Measurements from ENCODE around the gene C10orf95.

The C10orf95 gene

GRCh38 chr10:102437515-102437914, 13.8 kb downstream of the C10orf95 start:
- Histone ChIP-seq H3K4me3 (peak overlapping the region in 1 of 7 experiments; percentile 40), H3K27ac (no peak overlapping the region)

- Histone ChIP-seq H3K4me3 (peak overlapping the region in 3 of 7 experiments; percentile 28 to 40 (median 37)), H3K27ac (peak overlapping the region in 7 of 21 experiments; percentile 50 to 85 (median 70))
These were observed 15.0 kb downstream of the C10orf95 start for GRCh38 chr10:102436312-102436711.

GRCh38 chr10:102435529-102436233, 15.7 kb downstream of the C10orf95 start:
- H3K27ac ChIP-seq: peak overlapping the region in 18 of 21 experiments; percentile 18 to 85 (median 70)

DNA sequence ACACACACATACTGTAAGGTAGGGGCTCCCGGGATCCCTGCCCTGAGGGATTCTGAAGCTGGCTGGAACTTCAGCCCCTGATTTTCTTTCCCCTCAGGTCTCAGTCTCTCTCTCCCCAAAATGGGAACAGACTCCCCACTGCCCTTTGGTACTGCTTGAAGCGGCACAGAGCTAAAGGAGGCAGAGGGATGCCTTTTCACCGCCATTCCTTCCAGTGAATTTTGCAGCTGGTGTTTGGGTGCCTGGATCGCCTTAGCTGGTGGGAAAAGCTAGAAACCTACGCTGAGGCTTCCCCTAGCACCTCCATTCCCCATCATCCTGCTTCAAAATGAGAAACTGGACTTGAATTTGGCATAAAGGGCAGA, 16.2 kb downstream of the C10orf95 start:
- peak overlapping the region in 4 of 7 experiments; percentile 24 to 40 (median 33) for H3K4me3 ChIP-seq

More at GRCh38 chr10:102435529-102436233, 15.7 kb downstream of the C10orf95 start:
- H3K4me3 ChIP-seq: peak overlapping the region in 5 of 7 experiments; percentile 24 to 40 (median 29)

GRCh38 chr10:102434394-102435132, 16.8 kb downstream of the C10orf95 start:
- peak overlapping the region in 19 of 21 experiments; percentile 18 to 85 (median 70) for H3K27ac ChIP-seq
- peak overlapping the region in 1 of 7 experiments; percentile 40 for H3K4me3 ChIP-seq

More for the DNA sequence above, 16.2 kb downstream of the C10orf95 start:
- H3K27ac ChIP-seq: peak overlapping the region in 19 of 21 experiments; percentile 18 to 85 (median 70)

- Histone ChIP-seq H3K4me3 (no peak overlapping the region), H3K27ac (peak overlapping the region in 7 of 21 experiments; percentile 32 to 92 (median 83))
These were observed 17.7 kb downstream of the C10orf95 start for GRCh38 chr10:102433619-102434046.

- peak within 1 kb of the TSS; percentile 49 to 88 (median 80) for H3K4me3 ChIP-seq
- H3K27ac ChIP-seq: peak within 1 kb of the TSS; percentile 58 to 94 (median 87)
These were observed 19.0 kb downstream of the C10orf95 start, which contains the start of gene CUEDC2 for GRCh38 chr10:102432162-102432950. Gene CUEDC2, minus strand, starts transcription at chr10:102432574. Its CDS starts 7,386 bp downstream, at chr10:102425188.

GRCh38 chr10:102431452-102432124, 19.8 kb downstream of the C10orf95 start:
- Histone ChIP-seq H3K4me3 (peak overlapping the region; percentile 49 to 88 (median 80)), H3K27ac (peak overlapping the region in 20 of 21 experiments; percentile 70 to 94 (median 87))

GRCh38 chr10:102429468-102429867, 21.9 kb downstream of the C10orf95 start:
- Histone ChIP-seq H3K27ac (no peak overlapping the region), H3K4me3 (no peak overlapping the region)

- H3K27ac ChIP-seq: no peak overlapping the region
- H3K4me3 ChIP-seq: no peak overlapping the region
These were observed 24.5 kb downstream of the C10orf95 start for GRCh38 chr10:102426803-102427287.

DNA sequence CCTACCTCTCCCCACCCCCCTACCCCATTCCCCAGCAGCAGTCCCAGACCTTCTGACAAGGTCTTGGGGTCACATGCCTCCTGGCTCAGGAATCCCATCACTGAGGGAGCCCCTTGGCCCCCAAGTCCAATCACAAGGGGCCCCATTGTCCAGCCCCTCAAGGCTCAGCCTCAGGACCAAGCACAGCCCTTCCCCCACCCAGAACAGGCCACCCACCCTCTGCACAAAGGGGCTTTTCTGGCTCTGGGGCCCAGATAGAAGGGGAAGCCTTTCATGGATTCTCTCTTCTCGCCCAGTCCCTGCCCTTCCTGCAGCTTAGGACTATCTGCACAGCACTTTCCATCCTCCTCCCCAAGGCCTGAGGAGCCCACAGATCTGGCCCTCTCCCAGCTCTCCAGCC, 25.9 kb downstream of the C10orf95 start:
- H3K27ac ChIP-seq: no peak overlapping the region
- no peak overlapping the region for H3K4me3 ChIP-seq

GRCh38 chr10:102424916-102425315, 26.4 kb downstream of the C10orf95 start:
- H3K4me3 ChIP-seq: no peak overlapping the region
- H3K27ac ChIP-seq: no peak overlapping the region

GRCh38 chr10:102424145-102424544, 27.2 kb downstream of the C10orf95 start:
- H3K4me3 ChIP-seq: no peak overlapping the region
- H3K27ac ChIP-seq: no peak overlapping the region

DNA sequence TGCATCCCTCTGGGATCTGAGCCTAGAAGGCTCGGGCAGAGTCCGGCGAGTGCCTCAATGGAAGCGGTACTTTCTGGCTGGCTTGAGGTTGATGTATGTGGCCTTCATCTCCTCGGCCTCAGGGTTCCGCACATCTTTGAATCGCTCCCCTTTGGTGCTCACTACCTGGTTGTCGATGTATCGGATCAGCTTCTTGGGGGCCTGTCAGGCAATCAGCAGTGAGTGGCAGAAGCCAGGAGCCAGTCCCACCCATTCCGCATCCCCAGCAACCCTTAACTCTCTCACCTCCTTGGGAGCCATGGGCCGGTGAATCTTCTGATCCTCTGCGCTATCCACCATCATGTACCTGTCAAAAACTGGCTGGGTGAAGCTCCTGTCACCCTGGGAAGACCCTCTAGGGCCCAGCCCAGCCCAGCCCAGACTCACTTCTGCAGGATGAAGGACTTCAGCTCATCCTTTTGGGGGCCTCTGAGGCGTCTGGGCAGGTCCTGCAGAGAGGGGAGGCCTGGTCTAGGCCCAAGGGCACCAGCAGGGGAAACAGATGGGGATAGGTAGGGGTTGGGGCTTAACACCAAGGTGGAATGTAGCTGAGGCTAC, 27.9 kb downstream of the C10orf95 start:
- H3K27ac ChIP-seq: peak overlapping the region in 6 of 21 experiments; percentile 26 to 92 (median 92)
- peak overlapping the region in 1 of 7 experiments; percentile 83 for H3K4me3 ChIP-seq

GRCh38 chr10:102422545-102423129, 28.7 kb downstream of the C10orf95 start:
- H3K4me3 ChIP-seq: peak overlapping the region; percentile 72 to 89 (median 74)
- peak overlapping the region in 19 of 21 experiments; percentile 76 to 95 (median 89) for H3K27ac ChIP-seq

GRCh38 chr10:102421757-102422512, 29.4 kb downstream of the C10orf95 start:
- peak overlapping the region; percentile 62 to 95 (median 88) for H3K27ac ChIP-seq

DNA sequence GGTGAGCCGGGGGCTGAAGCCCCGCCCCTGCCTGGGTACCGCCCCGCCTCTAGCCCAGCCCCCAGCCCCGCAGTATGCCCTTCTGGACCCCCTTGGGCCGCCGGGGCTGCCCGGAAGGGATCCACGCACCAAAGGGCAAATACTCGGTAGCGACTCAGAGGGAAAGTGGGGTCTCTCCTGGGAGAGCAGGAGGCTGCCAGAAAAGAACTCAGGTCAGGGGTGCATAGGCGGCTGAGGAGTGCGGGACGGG, 29.9 kb downstream of the C10orf95 start:
- Histone ChIP-seq H3K27ac (peak overlapping the region; percentile 62 to 95 (median 88)), H3K4me3 (peak overlapping the region; percentile 72 to 89 (median 74))

More at GRCh38 chr10:102421757-102422512, 29.4 kb downstream of the C10orf95 start:
- peak overlapping the region; percentile 72 to 89 (median 74) for H3K4me3 ChIP-seq

Measured in skin epidermis (tissue), 12 donors.